GM12892 (cell line): ENCODE results near the gene MTFR1L.

ENCODE experiments used
- POLR2AphosphoS5 ChIP-seq: IDR thresholded peaks from 2 replicates; pipeline ENCODE4 v1.6.1; 2011; ENCODE audit warnings: low read depth, low read length, control low read depth
- TAF1 ChIP-seq: IDR thresholded peaks from 2 replicates; pipeline ENCODE4 v1.6.1; 2011; ENCODE audit warnings: low read depth, mild to moderate bottlenecking, control low read depth, low read length, borderline replicate concordance

DNA sequence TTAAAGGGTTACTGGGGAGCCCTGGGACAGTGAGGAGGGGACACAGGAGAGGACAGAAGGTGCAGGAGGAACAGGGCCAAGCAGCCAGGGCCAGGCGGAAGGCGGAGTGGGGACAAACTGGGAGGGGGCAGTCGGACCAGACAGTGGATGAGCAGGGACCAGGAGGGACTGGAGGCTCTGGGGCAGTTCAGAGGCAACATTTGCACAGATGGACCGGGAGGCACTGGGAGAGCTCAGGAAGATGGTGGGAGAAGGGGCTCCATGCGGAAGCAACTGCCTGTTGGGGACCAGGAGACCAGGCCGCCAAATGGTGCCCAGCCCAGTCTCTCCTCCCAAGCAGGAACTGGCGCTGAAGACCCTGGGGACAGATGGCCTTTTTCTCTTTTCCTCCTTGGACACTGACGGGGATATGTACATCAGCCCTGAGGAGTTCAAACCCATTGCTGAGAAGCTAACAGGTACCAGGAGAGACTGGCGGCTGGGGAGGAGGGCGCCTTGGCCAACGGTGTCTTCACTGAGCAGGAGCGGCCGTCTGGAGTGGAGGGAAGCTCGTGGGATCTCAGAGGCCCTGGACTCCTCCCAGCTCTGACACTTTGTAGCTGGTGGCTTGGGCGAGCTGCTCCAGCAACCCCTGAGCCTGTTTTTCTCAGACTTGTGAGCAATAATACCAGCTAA lies 18.9 kb upstream of the MTFR1L start:
- no peak for TF ChIP-seq TAF1
- TF ChIP-seq POLR2AphosphoS5 = no peak
